Stimulated activated naive CD8-positive, alpha-beta T cell treated with anti-CD3 and anti-CD28 coated beads, Interleukin-15, Interleukin-2, amounts not matched to agents 100 U/mL and 50 U/mL, for 24 hours (primary cell): ENCODE measurements around the gene HPF1.
"Not testable (repeated sequence)": the region's sequence is repeated elsewhere in the genome, so short reads cannot be mapped to it uniquely, and the experiment has no call there.

Experiments used
- ATAC-seq: fragments of 150-1000 bp; cut with Tn5 transposase; one replicate; pipeline ENCODE4 v1.10.0; 2021
- DNase-seq: peaks from one replicate; pipeline ENCODE4 v3.0.0; 2021

Gene HPF1

DNA sequence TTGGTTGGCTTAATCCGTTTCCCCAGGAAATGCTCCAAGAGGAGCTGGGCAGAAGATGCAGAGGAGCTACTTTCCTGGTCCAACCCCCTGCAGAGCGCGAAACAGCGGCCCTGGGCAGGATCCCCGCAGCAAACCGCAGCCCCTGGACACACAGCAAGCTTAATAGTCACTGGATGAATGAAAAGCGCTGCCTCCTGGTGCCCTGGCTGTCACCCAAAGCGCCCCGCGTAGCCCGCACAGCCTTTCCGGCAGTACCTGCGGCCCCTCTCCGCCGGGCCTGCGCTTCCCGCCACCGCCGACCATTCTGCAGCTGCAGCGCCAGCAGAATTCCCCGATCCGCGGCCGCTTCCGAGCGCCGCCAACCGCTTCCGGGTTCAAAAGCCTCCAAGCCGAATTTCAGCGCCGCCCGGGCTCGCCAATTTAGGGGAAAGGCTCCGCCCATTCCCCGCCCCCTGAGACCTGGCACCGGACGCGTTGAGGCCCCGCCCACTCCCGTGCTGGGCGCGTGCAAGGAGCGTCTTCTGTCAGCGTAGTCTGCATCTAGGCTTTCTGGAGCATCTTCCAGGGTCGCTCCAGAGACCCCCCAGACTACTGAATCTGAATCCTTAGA, at the start of gene HPF1:
TSS of gene HPF1 (minus strand) at position 370 of the 610 bp plus-strand sequence. CDS start at position 303, 67 bp downstream.
- ATAC-seq = peak; percentile 96

DNA sequence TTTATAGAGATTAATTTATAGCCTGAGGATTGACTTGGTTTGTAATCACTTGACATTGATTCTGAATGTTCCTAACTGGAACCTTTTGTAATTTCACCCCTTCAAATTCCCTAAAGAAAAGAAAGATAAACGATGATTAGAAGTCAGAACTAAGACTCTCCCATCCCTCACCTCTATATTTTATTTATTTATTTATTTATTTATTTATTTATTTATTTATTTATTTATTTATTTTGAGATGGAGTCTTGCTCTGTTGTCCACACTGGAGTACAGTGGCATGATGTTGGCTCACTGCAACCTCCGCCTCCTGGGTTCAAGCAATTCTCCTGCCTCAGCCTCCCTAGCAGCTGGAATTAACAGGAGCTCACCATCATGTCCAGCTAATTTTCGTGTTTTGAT, 49.0 kb upstream of the HPF1 start:
- not testable (repeated sequence) for DNase-seq, ATAC-seq

More for the DNA sequence above, at the start of gene HPF1:
- DNase-seq = peak; percentile 96

DNA sequence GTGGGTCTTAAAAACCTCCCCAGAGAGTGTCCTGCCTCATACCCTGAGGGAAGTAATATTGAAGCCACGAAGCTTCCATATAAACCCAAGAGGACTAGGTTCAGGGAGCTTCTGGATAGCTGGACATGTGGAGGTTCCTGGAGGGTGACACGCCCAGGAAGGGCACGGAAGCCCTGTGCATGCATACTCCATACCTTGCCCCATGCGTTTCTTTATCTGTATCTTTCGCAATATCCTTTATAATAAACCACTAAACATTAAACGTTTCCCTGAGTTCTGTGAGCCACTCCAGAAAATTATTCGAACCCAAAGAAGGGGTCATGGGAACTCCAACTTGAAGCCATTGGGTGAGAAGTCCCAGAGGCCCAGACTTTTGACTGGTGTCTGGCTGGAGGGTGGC, 45.7 kb upstream of the HPF1 start:
- DNase-seq (no peak), ATAC-seq (no peak)

DNA sequence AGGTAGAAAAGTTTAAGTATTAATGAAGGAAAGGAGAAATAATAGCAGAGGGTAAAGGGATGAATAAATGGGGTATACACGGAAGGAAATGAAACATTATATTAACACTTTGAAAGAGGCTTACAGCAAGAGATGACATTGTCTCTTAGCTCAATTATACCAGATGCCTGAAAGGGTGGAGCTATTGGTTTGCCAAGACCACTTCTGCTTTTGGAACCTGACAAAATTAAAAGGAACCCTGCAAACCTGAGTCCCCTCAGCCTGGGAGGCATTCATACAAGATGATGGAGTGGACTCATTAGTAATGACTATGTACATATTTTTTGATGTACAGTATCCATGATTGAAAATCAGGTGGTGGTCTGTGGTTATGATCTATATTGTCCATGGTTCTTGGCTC, 45.1 kb upstream of the HPF1 start:
- no peak for DNase-seq
- no peak for ATAC-seq

DNA sequence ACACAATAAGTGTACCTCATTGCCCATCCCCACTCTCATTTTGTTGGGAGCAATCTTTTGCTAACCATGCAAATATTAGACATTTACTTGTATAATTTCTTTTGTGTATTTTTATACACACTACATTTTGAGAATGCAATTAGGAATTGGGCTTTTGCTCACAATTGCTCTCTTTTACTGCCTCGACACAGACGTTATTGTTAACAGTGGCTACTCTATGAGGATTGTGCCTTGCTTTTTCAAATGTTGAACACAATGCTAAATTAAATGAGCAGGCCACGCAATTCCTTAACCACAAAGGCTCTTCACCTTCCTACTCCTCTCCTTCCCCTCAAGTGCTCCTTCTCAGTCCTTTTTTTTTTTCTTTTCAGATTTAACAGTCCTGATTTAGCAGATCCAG, 42.8 kb upstream of the HPF1 start:
- DNase-seq (no peak), ATAC-seq (no peak)

DNA sequence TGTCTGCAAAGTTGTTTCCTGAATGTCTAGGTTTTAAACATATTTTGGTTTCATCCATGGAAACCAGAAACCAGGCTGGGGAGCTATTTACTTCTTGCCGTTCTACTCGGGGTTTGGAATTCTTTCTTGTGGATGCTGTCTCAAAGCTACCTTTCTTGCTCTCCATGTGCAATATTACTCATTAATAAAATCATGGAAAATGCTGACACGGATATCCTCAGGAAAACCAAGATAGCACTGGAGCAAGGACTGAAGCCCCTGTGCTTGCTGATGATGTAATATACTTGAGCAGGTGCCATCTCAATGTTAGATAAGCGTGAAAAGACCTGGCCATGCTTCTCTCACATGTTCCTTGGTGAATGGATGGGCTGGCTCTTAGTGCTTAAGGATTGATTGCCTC, 41.5 kb upstream of the HPF1 start:
- DNase-seq (no peak), ATAC-seq (no peak)

DNA sequence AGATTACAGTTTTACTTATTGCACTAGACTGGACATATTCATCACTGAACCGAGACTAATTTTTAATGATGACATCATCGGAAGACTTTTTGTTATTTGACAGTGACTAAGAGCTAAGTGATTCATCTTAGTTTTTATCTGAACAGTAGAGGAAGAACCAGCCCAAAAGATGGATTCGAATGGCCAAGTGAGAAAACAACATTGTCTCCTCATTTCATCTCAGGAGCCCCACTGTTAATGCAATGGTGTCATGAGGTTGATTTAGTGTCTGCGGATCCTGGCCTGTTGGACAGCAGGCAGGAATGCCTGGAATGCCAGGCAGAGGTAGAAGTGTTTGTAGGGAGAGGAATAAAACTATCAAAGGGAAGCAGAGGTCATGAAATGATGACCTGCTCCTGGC, 37.8 kb upstream of the HPF1 start:
- peak; percentile 28 for ATAC-seq

DNA sequence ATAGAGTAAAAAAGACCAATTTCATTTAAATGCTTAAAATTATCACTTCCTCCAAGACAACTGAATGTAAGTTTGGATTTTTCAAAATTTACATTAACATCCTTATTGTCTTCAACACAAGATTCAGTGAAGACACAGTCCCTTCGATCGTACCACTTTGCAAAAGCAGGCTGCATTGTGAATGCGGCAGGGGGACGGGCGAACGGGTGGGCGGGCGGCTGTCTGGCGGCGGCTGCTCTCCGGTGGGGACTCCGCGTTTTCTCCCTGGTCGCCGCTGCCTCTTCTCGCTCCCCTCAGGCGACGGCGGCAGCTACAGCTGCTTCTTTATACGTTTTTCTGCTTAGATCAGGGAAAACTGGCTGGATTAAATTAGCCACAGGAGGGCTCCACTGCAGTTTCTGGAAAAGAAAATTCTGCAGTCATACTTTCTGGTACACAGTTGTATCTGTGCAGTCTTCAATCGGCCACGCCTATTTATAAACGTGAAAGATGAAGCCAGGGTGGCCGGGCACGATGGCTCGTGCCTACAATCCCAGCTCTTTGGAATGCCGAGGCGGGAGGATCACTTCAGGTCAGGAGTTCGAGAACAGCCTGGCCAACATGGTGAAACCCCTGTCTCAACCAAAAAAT, 33.9 kb upstream of the HPF1 start:
- peak; percentile 33 for DNase-seq
- ATAC-seq = peak; percentile 27

More for the DNA sequence above, 37.8 kb upstream of the HPF1 start:
- no peak for DNase-seq

DNA sequence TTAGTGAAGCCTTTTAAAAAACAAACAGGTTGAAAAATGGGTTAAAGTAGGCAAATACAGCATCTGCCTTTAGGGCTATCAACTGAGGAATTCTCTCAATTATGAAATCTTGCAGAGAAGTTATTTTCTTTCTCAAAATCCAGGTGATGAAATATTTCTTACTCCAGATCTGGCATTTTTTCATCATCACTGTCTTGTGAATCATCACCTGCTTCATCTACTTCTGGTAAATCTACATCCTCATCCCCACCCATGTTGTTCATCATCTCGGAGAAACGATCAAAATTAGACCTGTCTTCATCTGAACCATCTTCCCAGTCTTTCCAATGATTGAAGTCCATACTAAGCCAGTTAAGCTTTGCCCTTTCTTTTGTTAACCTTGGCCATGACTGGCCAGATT, 33.3 kb upstream of the HPF1 start:
- ATAC-seq = no peak
- no peak for DNase-seq

DNA sequence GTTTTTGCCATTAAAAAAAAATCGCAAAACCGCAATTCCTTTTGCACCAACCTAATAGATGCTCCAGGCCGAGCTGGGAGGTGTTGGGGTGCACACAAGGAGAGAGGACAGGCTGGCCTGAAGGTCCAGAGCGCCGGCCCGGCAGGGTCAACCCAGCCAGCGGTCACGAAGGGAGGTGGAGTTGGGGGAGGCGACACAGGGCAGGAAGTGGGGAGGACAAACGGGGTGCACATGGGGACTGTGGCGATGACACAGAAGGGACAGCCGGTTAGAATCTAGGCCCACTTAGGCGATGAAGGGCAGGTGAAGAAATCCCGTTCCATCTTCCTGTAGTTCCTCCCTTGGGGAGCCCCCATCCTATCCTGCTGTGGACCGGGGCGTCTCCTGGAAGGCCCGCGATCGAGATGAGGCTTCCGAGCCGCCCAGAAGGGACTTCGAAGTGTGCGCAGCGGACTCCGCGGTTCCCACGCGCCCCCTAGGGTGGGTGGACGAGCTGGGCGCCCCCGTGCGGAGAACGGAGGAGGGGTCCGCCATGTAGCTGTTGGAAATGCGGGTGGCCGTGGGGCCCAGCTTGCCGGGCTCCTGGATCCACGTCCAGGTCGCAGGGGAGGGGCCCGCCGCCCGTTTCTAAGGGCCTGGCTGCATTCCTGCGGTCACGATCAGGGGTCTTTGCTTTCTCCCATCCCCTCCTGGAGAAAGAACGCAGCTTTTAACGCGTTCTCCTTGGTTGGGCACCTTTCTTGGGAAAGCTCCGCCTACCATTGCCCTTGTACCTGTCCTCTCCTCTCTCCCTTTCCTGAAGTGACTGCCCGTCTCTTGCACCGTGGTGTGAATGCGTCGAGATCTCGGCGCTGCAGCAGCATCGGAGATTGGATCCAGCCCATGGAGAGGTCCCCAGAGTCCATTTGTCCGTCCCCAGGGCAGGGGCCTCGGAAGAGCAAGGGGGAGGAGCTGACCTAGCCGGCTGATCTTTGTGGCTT, 17.0 kb upstream of the HPF1 start:
- DNase-seq = peak; percentile 32
- no peak for ATAC-seq

DNA sequence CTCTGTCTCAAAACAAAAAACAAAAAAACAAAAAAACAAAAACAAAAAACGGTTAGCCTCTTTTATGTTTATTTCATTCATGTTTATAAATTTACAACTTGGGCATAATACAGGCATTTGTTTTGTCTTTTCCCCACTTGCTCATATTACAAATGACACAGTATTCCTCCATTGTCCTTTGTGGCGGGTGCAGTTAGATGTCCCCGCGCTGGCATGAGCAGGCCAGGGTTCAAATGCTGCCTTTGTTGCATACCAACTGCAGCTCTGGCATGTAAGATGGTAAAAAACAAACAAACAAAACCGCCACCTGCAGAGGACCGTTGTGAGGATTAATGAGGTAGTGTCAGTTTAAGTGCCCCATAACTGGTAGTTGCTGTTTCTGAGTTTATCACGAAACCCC, 16.1 kb upstream of the HPF1 start:
- no peak for ATAC-seq
- DNase-seq = no peak

DNA sequence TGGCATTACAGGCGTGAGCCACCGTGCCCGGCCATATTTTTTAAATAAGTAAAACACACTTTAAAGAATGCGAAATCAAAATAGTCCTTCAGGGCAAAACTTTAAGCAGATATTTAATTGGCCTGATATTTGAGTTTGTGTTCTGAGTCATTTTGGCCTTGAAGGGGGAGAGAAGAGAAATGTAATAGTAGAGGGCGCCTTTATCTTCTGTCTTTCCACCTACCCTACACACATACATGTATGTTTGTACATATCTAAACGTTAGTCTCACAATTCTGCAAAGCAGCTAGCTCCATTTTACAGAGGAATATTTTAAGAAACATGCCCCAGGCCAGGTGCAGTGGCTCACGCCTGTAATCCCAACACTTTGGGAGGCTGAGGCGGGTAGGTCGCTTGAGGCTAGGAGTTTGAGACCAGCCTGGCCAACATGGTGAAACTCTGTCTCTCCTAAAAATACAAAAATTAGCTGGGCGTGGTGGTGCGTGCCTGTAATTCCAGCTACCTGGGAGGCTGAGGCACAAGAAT, 13.9 kb upstream of the HPF1 start:
- ATAC-seq, DNase-seq: not testable (repeated sequence)

DNA sequence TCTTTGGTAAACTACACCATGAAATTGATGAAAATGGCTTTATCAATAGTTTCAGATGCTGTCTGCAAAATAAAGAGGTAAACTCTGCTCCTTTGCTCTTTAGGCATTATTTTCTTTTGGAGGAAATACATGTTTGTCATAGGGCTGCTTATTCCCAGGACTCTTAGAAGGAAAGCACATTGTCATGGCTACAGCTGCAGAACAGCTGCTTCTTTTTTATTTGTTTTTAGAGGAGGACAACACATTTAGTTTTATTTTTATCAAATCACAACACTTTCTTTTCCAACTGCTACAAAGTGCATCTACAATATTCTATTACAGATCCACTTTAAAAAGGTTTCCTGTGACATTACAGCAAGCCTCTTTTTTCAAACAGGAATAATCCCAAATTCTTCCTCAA, 12.7 kb upstream of the HPF1 start:
- ATAC-seq (no peak), DNase-seq (no peak)

DNA sequence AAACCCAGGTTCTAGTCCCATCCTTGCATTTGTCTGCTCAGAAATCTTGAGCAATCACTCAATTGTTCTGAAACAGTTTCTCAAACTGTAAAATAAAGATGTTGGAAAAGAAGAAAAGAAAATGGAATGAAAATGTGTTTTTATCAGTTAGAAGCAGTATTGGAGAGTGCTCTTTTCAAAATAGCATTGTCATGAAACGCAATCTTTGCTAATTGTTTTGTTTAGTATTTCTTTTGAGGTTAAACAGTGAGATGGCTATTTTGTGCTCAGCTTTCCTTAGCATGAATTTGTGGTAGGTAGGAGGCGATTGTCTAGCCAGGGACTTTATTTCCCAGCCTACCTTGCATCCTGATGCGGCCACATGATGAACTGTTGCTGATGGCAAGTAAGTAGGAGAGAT, 10.6 kb upstream of the HPF1 start:
- ATAC-seq (no peak), DNase-seq (no peak)

DNA sequence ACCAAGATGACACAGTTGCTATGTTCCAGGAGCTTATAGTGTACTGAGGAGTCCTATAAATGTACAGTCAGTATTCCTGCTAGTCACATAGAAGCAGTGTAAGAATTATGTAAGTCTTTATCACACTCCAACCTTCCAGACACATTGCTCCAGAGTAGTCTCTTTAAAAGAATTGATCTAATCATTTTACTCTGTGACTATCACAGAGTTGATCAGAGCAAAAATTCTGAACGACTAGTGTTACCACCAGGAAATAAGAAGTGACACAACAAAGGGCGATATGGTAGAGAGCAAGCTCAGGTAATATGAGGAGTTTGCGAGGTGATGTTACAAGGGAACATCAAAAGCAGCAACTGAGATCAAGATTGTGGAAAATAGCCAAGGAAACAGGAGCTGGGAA, 9.0 kb upstream of the HPF1 start:
- DNase-seq = no peak

DNA sequence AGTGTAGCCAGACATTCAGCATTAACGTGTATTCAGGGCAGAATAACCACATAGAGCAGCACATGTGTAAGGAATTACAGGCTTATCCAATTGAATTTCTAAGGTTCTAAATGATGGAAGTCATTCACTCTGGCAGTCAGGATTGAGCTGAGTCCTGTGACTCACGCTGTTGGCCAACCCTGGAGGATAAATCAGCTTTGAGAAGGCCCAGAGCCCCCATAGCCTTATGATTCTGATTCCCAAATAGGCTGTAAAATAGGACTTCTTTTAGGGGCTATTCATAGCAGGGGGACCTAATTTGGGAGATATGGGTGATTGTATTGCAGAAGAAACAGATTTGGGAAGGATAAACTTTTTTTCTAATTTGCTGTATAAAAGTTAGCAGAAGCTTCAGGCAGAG, 8.1 kb upstream of the HPF1 start:
- ATAC-seq = no peak
- DNase-seq = no peak

More for the DNA sequence above, 9.0 kb upstream of the HPF1 start:
- ATAC-seq = no peak

DNA sequence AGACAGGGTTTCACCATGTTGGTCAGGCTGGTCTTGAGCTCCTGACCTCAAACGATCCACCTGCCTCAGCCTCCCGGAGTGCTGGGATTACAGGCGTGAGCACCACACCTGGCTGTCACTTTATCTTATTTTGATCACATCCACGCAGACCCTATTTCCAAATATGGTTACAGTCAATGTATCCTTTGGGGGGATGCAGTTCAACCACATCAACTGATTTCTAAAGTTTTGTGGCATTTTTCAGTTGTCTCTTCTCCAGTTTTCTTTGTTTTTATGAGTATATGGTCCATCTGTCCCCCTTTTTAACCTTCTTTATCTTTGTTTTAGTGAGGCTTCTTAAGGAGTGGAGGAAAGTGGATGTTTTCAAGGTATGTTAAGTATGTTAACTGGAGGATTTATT, 4.1 kb upstream of the HPF1 start:
- no peak for ATAC-seq
- DNase-seq = no peak

DNA sequence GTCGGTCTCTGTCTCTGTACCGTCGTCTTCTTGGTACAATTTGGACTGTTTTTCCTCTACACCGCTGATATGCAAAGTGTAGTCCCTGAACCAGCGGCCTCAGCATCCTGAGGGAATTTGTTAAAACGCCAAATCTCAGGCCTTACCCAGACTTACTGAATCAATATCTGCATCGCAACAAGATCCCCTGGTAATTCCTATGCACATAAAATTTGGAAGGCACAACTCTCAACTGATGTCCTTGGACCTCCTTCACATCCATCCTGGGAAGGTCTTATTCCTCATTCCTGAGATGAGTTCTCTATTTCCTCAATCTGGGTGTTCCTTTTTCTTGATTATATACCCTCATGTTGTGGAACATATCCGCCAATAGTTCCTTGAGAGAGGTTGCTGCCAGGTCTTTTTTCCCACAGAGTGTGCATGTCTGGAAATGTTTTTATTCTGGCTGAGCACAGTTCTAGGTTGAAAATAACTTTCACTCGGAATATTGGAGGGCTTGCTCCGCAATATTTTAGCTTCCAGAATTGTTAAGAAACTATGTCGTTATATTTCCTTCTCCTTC, 738 bp upstream of the HPF1 start:
- no peak for DNase-seq
- no peak for ATAC-seq

DNA sequence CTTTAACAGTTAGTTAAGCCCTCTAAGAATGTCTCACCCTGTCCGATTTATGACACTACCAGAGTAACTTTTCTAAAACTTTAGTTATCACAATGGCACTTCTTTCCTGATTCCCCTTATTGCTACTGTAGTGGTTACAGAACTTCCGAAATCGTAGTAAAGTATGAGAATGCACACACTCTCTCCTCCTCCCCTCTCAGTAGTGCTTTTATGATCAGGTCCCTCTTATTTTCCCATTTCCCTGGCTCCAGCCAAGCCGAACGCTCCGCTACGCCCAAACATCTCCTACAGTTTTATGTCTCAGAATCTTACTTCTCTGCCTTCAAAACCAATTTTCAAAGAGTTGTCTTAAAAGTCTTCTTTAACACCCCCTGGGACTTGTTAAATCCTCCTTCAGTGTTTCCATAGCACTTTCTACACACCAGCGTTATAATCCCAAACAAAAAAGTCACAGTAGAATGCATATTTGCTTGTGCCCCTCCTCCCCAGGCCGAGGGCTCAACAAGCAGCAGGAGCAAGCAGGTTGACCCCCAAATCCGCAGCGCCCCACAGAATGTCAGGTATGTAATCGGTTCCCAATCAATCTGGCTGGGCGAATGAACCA, 671 bp downstream of the HPF1 start:
- no peak for ATAC-seq
- no peak for DNase-seq

DNA sequence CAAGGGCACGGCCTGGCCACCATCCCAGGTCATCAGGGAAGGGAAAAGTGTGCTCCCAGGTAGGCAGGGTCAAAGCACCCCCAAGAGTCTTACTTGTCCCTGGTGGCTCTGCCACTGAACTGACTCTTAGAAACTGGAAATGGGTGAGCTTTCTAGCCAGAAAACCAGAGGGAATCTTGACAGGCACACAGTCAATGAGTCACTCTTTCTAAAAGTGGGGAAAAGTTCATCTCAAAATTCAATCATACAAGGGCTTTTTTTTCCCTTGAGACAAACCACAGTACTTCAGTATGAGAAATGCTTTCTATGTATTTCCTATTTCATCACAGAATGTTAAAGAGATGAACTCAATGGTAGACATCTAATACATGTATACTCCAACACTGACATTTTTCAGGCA, 12.5 kb downstream of the HPF1 start:
- DNase-seq (no peak), ATAC-seq (peak; percentile 71)

DNA sequence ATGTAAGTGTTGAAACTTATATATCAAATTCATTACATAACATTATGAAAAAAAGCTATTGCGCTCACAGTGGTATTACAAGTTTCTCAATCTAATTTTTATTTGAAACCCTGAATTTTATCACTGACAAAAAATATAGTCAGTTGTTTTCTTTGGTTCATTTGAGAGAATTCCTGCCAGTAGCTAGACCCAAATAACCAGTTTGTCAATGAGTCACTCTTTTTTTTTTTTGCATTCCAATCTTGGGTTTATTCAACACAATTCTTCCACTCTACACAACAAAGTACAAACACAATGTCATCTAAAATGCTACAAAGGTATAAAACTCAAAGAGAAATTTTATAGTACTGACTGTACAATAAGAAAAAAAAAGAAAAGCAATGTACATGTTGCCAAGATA, 13.1 kb downstream of the HPF1 start:
- ATAC-seq (no peak), DNase-seq (no peak)

DNA sequence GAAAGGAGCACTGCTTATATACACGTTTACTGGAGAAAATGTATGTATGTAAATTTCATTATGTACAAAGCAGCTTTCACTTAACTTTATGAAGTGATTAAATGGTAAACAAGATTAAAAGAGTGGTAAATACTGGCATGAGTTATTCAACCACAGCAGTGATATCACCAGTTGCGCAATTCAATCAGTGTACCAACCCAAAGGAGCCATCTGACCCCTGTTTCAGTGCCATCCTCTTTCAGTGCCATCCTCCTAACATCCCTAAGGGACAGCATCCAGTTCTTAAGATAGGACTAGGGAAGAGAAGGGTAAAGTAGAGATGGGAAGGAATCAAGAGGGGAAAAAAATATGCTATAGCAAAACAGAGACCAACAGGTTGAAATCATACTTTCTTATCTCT, 16.2 kb downstream of the HPF1 start:
- no peak for DNase-seq

More for the DNA sequence above, 16.2 kb downstream of the HPF1 start:
- no peak for ATAC-seq
